Globus pallidus (tissue), 1 donor: ENCODE results near the gene PHTF1.
A peak's percentile ranks its signal among the peaks of the same experiment; 100 is the strongest.

Experiments
- DNase-seq: peaks from one replicate; pipeline ENCODE4 v3.0.0-alpha.2; 2015; ENCODE audit warnings: low spot score

Gene PHTF1

GRCh38 chr1:113665071-113665470 is 94.2 kb downstream of the PHTF1 start:
- DNase-seq, result no peak

GRCh38 chr1:113663165-113663951 is 95.9 kb downstream of the PHTF1 start:
- DNase-seq, result no peak

- no peak for DNase-seq
These were observed 97.2 kb downstream of the PHTF1 start for GRCh38 chr1:113662101-113662500.

GRCh38 chr1:113660088-113660487 is 99.2 kb downstream of the PHTF1 start:
- DNase-seq, result peak; percentile 64

- DNase-seq, result peak; percentile 28
These were observed 99.7 kb downstream of the PHTF1 start for GRCh38 chr1:113659556-113659955.

GRCh38 chr1:113659035-113659434 is 100.3 kb downstream of the PHTF1 start:
- peak; percentile 26 for DNase-seq

GRCh38 chr1:113657556-113658063 is 101.7 kb downstream of the PHTF1 start:
- DNase-seq, result no peak

- no peak for DNase-seq
These were observed 102.2 kb downstream of the PHTF1 start for GRCh38 chr1:113657126-113657525.

- no peak for DNase-seq
These were observed 104.4 kb downstream of the PHTF1 start for GRCh38 chr1:113654883-113655282.

GRCh38 chr1:113653741-113654140 is 105.5 kb downstream of the PHTF1 start:
- no peak for DNase-seq

GRCh38 chr1:113652771-113653170 is 106.5 kb downstream of the PHTF1 start:
- no peak for DNase-seq

GRCh38 chr1:113648478-113648877 is 110.8 kb downstream of the PHTF1 start:
- no peak for DNase-seq

- no peak for DNase-seq
These were observed 112.1 kb downstream of the PHTF1 start for GRCh38 chr1:113647164-113647563.
